Body of pancreas (tissue), 4 donors: Measurements from ENCODE around the gene ARID4A.

ENCODE experiments used
- POLR2A ChIP-seq, 3 donors: fragments of 450-650 bp; IDR thresholded peaks; one replicate each; pipeline ENCODE4 v1.6.1; 2016; ENCODE audit warnings: antibody characterized with exemption in 3 of 3, mild to moderate bottlenecking in 2 of 3
- TF ChIP-seq, protein P1 (sequence below), 7 experiments: fragments of 450-650 bp in 4 of 7; fragments of 200-600 bp in 3 of 7; sonication (generic) in 3 of 7; IDR thresholded peaks; one replicate each; pipeline ENCODE4 v1.5.1; 2016 to 2019; ENCODE audit warnings: antibody characterized with exemption in 7 of 7

DNA sequence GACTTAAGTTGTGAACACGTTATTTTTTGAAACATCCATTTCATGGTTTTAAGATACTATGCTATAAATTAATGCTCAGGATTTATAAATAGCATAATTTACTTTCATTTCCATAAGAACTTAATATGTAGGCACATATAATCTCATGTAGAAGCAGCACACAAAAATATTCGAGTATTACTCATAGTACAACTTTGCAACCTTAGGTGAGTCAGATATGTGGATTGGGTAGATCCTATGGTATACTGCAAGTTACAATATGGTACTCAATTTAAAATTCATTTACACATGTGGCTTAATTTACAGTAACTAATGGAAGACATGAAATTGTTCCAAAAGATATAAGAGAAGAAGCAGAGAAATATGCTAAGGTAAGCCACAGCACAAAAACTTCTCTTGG, 27.7 kb upstream of the ARID4A start:
- TF ChIP-seq, protein P1, sequence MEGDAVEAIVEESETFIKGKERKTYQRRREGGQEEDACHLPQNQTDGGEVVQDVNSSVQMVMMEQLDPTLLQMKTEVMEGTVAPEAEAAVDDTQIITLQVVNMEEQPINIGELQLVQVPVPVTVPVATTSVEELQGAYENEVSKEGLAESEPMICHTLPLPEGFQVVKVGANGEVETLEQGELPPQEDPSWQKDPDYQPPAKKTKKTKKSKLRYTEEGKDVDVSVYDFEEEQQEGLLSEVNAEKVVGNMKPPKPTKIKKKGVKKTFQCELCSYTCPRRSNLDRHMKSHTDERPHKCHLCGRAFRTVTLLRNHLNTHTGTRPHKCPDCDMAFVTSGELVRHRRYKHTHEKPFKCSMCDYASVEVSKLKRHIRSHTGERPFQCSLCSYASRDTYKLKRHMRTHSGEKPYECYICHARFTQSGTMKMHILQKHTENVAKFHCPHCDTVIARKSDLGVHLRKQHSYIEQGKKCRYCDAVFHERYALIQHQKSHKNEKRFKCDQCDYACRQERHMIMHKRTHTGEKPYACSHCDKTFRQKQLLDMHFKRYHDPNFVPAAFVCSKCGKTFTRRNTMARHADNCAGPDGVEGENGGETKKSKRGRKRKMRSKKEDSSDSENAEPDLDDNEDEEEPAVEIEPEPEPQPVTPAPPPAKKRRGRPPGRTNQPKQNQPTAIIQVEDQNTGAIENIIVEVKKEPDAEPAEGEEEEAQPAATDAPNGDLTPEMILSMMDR (IDR thresholded peaks at IDR 0.05): no peak
- TF ChIP-seq POLR2A (IDR thresholded peaks at IDR 0.05): no peak
